HCT116 (cell line): ENCODE measurements around the gene GABBR1. TPM values are rescaled to one million over a fixed set of nuclear protein-coding genes. Genes with fewer than 3 reads are reported as not detected.

Experiments
- ATAC-seq: fragments of 200-7000 bp; cut with Tn5 transposase; 2 replicates; pipeline ENCODE4 v1.9.1; 2020; ENCODE audit warnings: mild to moderate bottlenecking, moderate library complexity
- BruUV-seq: library from RNA; stranded (reverse); fragments of 400-500 nt; replicated peaks from 2 replicates; lab custom pipeline; 2021; lab: Mats Ljungman, UMichigan
- CTCF ChIA-PET: fragments of 300-600 bp; sonication (Branson Sonifier 250); formaldehyde crosslinking; loops from one replicate; lab custom pipeline; 2021; ENCODE audit warnings: antibody characterized with exemption; lab: Charles Lee
- POLR2A ChIA-PET: fragments of 300-600, 350-600 bp; sonication (Branson Sonifier 250); formaldehyde crosslinking; loops from one replicate; lab custom pipeline; 2021; ENCODE audit warnings: antibody characterized with exemption; lab: Charles Lee
- RAD21 ChIA-PET, 2 experiments: fragments of 300-600 bp; sonication (Branson Sonifier 250); formaldehyde crosslinking; loops; one replicate each; lab custom pipeline; 2023; ENCODE audit warnings: low total read pairs in 2 of 2; ENCODE audit not compliant: uncharacterized antibody in 2 of 2, unreplicated experiment in 2 of 2, low non-redundant PET in 1 of 2; lab: Charles Lee
- DNase-seq: peaks from one replicate; pipeline ENCODE4 v3.0.0-alpha.2; 2010; ENCODE audit warnings: low read depth, low spot score
- H2AFZ ChIP-seq: fragments of 200-600 bp; shearing (Covaris generic), sonication (generic); 2 replicates; pipeline ENCODE4 v1.6.1; 2017; ENCODE audit warnings: low read depth, mixed run types, mixed read lengths, antibody characterized with exemption, low read length; ENCODE audit not compliant: poor library complexity, severe bottlenecking
- H3K27ac ChIP-seq: 2 replicates; pipeline ENCODE4 v1.5.1; 2012; ENCODE audit warnings: low read depth, low read length
- H3K27me3 ChIP-seq: fragments of 200-600 bp; sonication (generic); 2 replicates; pipeline ENCODE4 v1.6.1; 2016; ENCODE audit warnings: mixed run types, low read length, mixed read lengths; ENCODE audit not compliant: insufficient read depth
- H3K36me3 ChIP-seq, 2 experiments: fragments of 200-500 bp in 1 of 2; fragments of 200-600 bp in 1 of 2; sonication (Bioruptor generic) in 1 of 2; sonication (generic) in 1 of 2; 2 replicates each; pipeline versions ENCODE4 v1.5.1 to v1.6.1; 2014 to 2016; ENCODE audit warnings: low read length in 2 of 2, inconsistent platforms in 1 of 2, mixed read lengths in 1 of 2, mixed run types in 1 of 2; ENCODE audit not compliant: insufficient read depth in 2 of 2, control insufficient read depth in 1 of 2
- H3K4me1 ChIP-seq, 2 experiments: fragments of 200-600 bp in 1 of 2; sonication (generic) in 1 of 2; 2 replicates each; pipeline versions ENCODE4 v1.5.1 to v1.6.1; 2012 to 2017; ENCODE audit warnings: low read length in 2 of 2, inconsistent platforms in 1 of 2, mild to moderate bottlenecking in 1 of 2, mixed read lengths in 1 of 2, mixed run types in 1 of 2, moderate library complexity in 1 of 2; ENCODE audit not compliant: insufficient read depth in 2 of 2, control insufficient read depth in 1 of 2
- H3K4me2 ChIP-seq: fragments of 200-600 bp; sonication (generic); 2 replicates; pipeline ENCODE4 v1.6.1; 2017; ENCODE audit warnings: mixed run types, low read length, mixed read lengths
- H3K4me3 ChIP-seq, 2 experiments: fragments of 200-600 bp in 1 of 2; sonication (generic) in 1 of 2; replicated peaks in 1 of 2; 2 replicates each; pipeline ENCODE4 v1.5.1; 2011 to 2016; ENCODE audit warnings: low read length in 2 of 2, control low read depth in 1 of 2, low read depth in 1 of 2, mild to moderate bottlenecking in 1 of 2, mixed read lengths in 1 of 2, mixed run types in 1 of 2
- H3K79me2 ChIP-seq: fragments of 200-600 bp; sonication (generic); 2 replicates; pipeline ENCODE4 v1.6.1; 2017; ENCODE audit warnings: mild to moderate bottlenecking, mixed run types, low read length, moderate library complexity, mixed read lengths; ENCODE audit not compliant: insufficient read depth
- H3K9ac ChIP-seq: fragments of 200-600 bp; sonication (generic); 2 replicates; pipeline ENCODE4 v1.6.1; 2016; ENCODE audit warnings: low read length, mixed read lengths
- H3K9me2 ChIP-seq: fragments of 200-600 bp; sonication (generic), shearing (Covaris generic); 2 replicates; pipeline ENCODE4 v1.6.1; 2017; ENCODE audit warnings: mixed run types, mild to moderate bottlenecking, moderate library complexity; ENCODE audit not compliant: insufficient read depth
- H3K9me3 ChIP-seq, 2 experiments: fragments of 200-500 bp in 1 of 2; fragments of 200-600 bp in 1 of 2; sonication (Bioruptor generic) in 1 of 2; sonication (generic) in 1 of 2; 2 replicates each; pipeline ENCODE4 v1.6.1; 2014 to 2017; ENCODE audit warnings: low read length in 2 of 2, mixed read lengths in 2 of 2, inconsistent platforms in 1 of 2, low read depth in 1 of 2, mild to moderate bottlenecking in 1 of 2, mixed run types in 1 of 2, moderate library complexity in 1 of 2; ENCODE audit not compliant: control insufficient read depth in 1 of 2, insufficient read depth in 1 of 2
- H4K20me1 ChIP-seq: fragments of 200-600 bp; sonication (generic), shearing (Covaris generic); 2 replicates; pipeline ENCODE4 v1.6.1; 2017; ENCODE audit warnings: mixed run types, mild to moderate bottlenecking, moderate library complexity; ENCODE audit not compliant: insufficient read depth
- ELF1 ChIP-seq: IDR thresholded peaks from 2 replicates; pipeline ENCODE4 v1.6.1; 2012; ENCODE audit warnings: low read depth, borderline replicate concordance
- EZH2phosphoT487 ChIP-seq: fragments of 200-600 bp; IDR thresholded peaks from 2 replicates; pipeline ENCODE4 v1.6.1; 2018; ENCODE audit warnings: antibody characterized with exemption, borderline replicate concordance
- FOSL1 ChIP-seq: IDR thresholded peaks from 2 replicates; pipeline ENCODE4 v1.6.1; 2012; ENCODE audit warnings: low read depth
- JUND ChIP-seq: IDR thresholded peaks from 2 replicates; pipeline ENCODE4 v1.6.1; 2012
- REST ChIP-seq: IDR thresholded peaks from 2 replicates; pipeline ENCODE4 v1.6.1; 2012; ENCODE audit warnings: low read depth
- SIN3A ChIP-seq: IDR thresholded peaks from 2 replicates; pipeline ENCODE4 v1.6.1; 2012; ENCODE audit warnings: low read depth
- SP1 ChIP-seq: IDR thresholded peaks from 2 replicates; pipeline ENCODE4 v1.6.1; 2012; ENCODE audit warnings: low read depth
- SRF ChIP-seq: IDR thresholded peaks from 2 replicates; pipeline ENCODE4 v1.6.1; 2012; ENCODE audit warnings: low read depth
- ZFX ChIP-seq: fragments of 450-650 bp; IDR thresholded peaks from 2 replicates; pipeline ENCODE4 v1.6.1; 2017
- intact Hi-C: fragments of 100-400 bp; cut with micrococcal nuclease; formaldehyde crosslinking; loops from 2 replicates; pipeline ENCODE4 v1.10.0; 2022
- total RNA-seq: library from RNA; stranded (reverse); gene quantifications from one replicate; pipeline ENCODE4 v1.2.1, GENCODE V29; 2021; ENCODE audit not compliant: unreplicated experiment
- TF ChIP-seq, protein P1 (sequence below): IDR thresholded peaks from 2 replicates; pipeline ENCODE4 v1.6.1; 2012

GABBR1 gene
- total RNA-seq, 1 experiment from 2014 or later: 43.4 TPM

DNA sequence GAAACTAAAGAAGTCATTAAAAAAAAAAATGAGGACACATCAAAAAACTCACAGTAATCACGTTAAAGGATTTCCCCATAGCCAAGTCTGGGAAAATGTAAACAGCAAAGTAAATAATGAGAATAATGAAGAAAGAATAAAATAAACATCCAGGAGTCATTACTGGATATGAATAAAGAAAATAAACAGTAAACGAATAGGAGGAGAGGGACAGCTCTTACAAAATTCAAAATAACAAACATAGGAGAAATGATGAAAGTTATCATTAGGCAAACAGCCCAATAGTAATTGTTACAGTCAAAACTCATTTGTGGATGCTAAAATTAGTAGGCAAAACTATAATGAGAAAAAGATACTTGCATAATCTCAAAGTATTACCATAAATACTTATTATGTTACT lies 65.4 kb downstream of the GABBR1 start:
- RAD21 ChIA-PET: no interaction called here
- H3K79me2 ChIP-seq: no peaks in the 10 kb centered on the region
- no peak overlapping the region for H3K4me3 ChIP-seq
- TF ChIP-seq SIN3A (no peak), SRF (no peak), JUND (no peak), FOSL1 (no peak), EZH2phosphoT487 (no peak), SP1 (no peak), ZFX (no peak), ELF1 (no peak), REST (no peak)
- TF ChIP-seq, protein P1, sequence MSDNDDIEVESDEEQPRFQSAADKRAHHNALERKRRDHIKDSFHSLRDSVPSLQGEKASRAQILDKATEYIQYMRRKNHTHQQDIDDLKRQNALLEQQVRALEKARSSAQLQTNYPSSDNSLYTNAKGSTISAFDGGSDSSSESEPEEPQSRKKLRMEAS: no peak
- no peak for DNase-seq
- H3K9me2 ChIP-seq: no peaks in the 10 kb centered on the region
- CTCF ChIA-PET: no interaction called here
- no peaks in the 10 kb centered on the region for H3K4me1 ChIP-seq
- POLR2A ChIA-PET: no interaction called here
- H3K27ac ChIP-seq: no peak overlapping the region
- peaks cover 5% of the 10 kb centered on the region for H3K27me3 ChIP-seq
- no peaks in the 10 kb centered on the region for H4K20me1 ChIP-seq
- H3K9ac ChIP-seq: no peak overlapping the region
- no peak for ATAC-seq
- no peak overlapping the region for H2AFZ ChIP-seq
- no TSS peak for BruUV-seq
- H3K9me3 ChIP-seq: no peaks in the 10 kb centered on the region
- intact Hi-C loops: no loop called here
- no peaks in the 10 kb centered on the region for H3K36me3 ChIP-seq
- H3K4me2 ChIP-seq: no peak overlapping the region
